IPS-18c (cell line): ENCODE results near the gene GATB.

ENCODE experiments used
- H3K4me3 ChIP-seq: 2 replicates; pipeline ENCODE4 v1.7.0; 2013; ENCODE audit warnings: low read depth, mild to moderate bottlenecking, low read length, moderate library complexity; ENCODE audit not compliant: insufficient read depth
- H3K9me3 ChIP-seq: one replicate; pipeline ENCODE4 v1.6.1; 2013; ENCODE audit warnings: mild to moderate bottlenecking, low read length, moderate library complexity; ENCODE audit not compliant: control insufficient read depth, insufficient read depth

GATB gene

DNA sequence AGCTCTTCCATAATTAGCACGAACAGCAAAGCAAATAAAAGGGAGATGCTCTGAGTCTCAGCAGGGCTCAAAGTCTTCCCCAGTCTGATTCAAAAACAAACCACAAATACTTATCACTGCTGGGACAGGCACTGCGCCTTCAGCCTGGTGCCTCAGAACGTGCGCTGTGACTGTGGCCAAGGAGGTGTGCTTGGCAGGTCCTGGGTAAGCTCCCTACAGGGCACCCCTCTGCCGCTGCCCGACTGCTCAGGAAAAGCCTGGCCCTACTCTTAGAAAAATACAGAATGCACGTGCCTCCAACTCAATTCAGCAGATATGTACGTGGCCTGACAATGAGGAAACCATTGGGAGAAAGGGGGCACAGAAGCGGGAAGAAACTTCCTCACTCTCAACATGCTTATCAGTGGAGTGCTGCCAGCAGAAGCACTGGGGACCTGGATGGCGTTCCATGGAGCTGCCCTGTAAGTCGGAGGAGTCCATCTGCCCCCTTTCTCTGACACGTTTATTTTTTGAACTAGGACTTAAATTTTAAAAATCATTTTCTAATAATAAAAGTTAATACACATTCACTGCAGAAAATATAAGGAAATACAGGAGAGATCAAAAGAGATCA, 86.8 kb downstream of the GATB start:
- Histone ChIP-seq H3K4me3 (no peak overlapping the region), H3K9me3 (no peaks in the 10 kb centered on the region)

- Histone ChIP-seq H3K4me3 (no peak overlapping the region), H3K9me3 (no peaks in the 10 kb centered on the region)
These were observed 87.8 kb downstream of the GATB start for GRCh38 chr4:151672996-151673395.

GRCh38 chr4:151671541-151672059, 89.2 kb downstream of the GATB start:
- H3K9me3 ChIP-seq: no peaks in the 10 kb centered on the region
- no peak overlapping the region for H3K4me3 ChIP-seq

DNA sequence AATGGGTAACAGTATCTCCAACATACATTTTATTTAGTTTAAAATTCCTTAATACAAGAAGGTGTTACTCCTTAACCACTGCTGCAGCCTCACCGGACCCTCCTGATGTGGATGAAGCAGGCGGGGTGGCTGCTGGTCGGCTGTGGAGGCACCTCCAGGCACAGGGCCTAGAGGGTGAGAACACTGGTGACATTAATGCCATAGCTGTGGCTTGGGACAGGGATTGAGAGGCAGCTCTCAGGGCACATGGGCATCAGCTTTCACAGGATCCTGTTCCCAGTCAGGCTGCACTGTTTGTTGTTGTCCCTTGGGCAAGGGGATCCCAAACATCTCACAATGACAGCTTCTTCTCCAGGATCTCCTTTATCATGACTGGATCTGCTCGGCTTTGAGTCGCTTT, 90.0 kb downstream of the GATB start:
- Histone ChIP-seq H3K9me3 (no peaks in the 10 kb centered on the region), H3K4me3 (no peak overlapping the region)

- no peak overlapping the region for H3K4me3 ChIP-seq
- H3K9me3 ChIP-seq: no peaks in the 10 kb centered on the region
These were observed 90.8 kb downstream of the GATB start for GRCh38 chr4:151669990-151670389.

GRCh38 chr4:151668689-151669402, 92.0 kb downstream of the GATB start:
- no peaks in the 10 kb centered on the region for H3K9me3 ChIP-seq
- no peak overlapping the region for H3K4me3 ChIP-seq

- no peaks in the 10 kb centered on the region for H3K9me3 ChIP-seq
- H3K4me3 ChIP-seq: no peak overlapping the region
These were observed 93.1 kb downstream of the GATB start for GRCh38 chr4:151667666-151668065.

DNA sequence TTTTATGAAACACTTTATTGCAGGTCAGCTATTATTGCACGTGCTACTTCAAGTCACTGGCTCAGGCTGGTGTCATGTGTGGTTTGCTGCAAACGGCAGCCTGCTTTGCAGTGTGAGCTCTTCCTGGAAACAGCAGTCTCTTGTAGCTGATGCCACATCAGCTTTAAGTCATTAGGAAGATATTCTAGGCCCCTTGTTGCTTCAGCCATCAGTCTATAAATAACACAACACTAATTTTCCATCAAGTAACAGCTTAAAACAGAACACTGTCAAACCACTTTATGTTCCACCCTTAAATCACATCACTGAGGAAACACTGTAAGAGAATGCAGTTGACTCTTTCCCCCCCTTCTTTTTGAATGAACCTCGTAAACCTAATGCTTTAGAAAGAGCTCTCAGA, 93.8 kb downstream of the GATB start:
- H3K9me3 ChIP-seq: no peaks in the 10 kb centered on the region
- no peak overlapping the region for H3K4me3 ChIP-seq

GRCh38 chr4:151666501-151666900, 94.3 kb downstream of the GATB start:
- no peak overlapping the region for H3K4me3 ChIP-seq
- H3K9me3 ChIP-seq: no peaks in the 10 kb centered on the region

DNA sequence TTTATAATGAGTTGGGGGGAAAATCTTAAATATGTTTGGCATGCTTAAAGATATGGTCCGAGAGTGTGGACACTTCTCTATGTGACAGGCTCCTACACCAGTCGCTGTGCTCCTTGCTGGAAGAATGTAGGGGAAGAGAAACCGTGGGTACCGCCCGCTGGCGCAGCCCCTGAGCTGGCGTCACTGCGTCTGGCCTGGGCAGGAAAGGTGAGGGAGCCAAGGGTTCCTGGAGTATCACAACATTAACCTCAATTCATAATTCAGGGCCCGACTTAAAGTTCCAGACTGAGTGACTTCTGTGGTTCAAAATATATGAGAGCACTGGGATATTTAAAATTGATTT, 95.1 kb downstream of the GATB start:
- no peaks in the 10 kb centered on the region for H3K9me3 ChIP-seq
- H3K4me3 ChIP-seq: no peak overlapping the region

DNA sequence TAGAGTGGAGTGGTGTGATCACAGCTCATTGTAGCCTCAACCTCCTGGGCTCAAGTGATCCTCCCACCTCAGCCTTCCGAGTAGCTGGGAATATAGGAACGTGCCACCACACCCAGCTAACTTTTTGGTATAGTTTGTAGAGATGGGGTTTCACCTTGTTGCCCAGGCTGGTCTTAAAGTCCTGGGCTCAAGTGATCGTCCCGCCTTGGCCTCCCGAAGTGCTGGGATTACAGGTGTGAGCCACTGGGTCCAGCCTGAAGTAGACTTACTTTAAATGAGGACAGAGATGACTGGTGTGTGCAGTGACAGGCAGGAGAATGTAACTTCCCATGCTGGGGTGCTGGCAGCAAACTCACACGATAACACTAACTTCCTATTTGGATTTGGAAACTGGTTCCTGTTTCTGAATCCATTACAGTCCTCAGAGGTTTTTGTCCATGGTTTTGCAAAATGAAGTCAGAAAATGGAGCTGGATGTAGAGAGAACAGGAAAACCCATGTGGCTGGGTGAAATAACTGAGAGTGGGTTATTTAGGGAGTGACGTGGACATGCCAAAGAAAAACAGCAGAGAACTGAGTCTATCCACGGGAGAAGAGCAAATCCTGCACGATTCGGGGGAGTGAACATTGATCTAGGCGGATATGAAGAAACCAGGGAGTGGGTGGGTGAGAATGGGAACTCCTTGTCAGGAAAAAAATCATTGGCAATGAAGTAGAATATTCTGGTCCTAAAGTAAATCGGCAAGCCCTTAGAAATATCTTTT, 95.6 kb downstream of the GATB start:
- Histone ChIP-seq H3K4me3 (no peak overlapping the region), H3K9me3 (no peaks in the 10 kb centered on the region)

GRCh38 chr4:151664289-151664688, 96.5 kb downstream of the GATB start:
- no peaks in the 10 kb centered on the region for H3K9me3 ChIP-seq
- H3K4me3 ChIP-seq: no peak overlapping the region

DNA sequence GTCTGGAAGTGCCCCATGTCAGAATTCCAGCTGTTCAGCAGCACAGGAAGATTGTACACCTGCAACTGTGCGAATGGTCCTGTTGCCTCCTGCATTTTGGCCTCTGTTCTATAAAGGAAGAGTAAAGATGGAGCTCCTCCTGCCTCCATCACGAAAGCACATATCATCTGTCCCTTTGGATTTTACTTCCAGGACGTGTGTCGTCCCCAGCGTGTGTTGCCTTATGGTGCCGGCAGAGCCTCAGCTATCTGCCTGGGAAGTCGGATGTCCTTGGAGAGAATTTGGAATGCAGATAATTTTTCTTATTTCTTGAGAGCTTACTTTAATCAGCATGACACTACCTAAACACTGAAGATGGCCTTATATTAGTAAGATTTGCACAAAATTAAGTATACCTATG, 97.7 kb downstream of the GATB start:
- no peaks in the 10 kb centered on the region for H3K9me3 ChIP-seq
- H3K4me3 ChIP-seq: no peak overlapping the region

DNA sequence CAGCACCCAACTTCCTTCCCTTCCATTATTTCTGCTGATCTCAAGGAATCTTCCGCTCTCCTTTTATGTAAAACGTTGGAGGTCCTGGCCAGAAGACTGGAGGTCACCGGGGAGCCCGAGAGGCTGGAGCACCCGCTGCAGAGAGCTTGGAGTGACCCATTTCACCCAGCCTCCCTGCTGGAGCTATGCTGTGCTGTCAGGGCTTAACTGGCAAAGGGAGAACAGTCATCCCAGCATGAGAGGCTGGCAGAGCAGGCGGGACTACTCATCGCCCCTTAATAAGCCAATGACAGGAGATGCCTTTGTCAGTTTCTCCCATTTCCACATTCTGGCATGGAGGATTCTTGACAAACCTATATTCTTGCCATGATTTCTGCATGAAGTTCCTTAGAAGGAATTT, 98.9 kb downstream of the GATB start:
- no peaks in the 10 kb centered on the region for H3K9me3 ChIP-seq
- no peak overlapping the region for H3K4me3 ChIP-seq

- Histone ChIP-seq H3K9me3 (no peaks in the 10 kb centered on the region), H3K4me3 (no peak overlapping the region)
These were observed 100.1 kb downstream of the GATB start for GRCh38 chr4:151660676-151661075.

DNA sequence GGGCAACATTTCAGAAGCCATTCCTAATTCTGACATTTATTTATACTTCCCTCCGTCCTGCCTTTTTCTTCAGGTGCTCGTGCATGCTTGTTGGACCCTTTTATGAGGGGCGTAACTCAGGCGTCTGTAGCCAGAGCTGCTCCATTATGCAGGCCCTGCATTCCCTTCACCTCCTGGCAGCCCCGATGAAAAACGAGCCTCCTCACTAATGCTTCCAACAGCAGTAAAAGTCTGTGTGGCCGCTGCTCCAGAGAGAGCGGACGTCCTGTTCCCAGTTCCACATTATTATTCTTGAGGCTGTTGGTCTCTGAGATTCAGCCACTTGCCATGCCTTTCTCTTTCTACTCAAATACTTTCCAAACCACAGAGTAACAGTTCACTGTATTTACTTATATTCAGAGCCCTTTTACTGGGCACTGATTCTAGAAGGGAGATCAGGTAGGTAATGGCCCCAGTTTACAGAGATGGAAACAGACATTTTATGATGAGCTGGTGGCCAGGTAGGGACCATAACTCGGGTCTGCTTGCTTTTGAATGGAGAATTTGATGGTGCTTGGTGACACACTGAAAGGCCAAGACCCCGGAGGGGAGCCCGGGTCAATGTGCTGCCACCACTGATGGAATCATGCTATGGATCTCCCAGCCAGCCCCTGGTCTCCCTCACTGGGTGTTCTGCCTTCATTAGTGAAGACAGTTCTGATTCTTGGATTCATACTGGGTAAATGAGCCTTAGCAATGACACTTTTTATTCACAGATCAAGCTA, 101.0 kb downstream of the GATB start:
- no peak overlapping the region for H3K4me3 ChIP-seq
- no peaks in the 10 kb centered on the region for H3K9me3 ChIP-seq

DNA sequence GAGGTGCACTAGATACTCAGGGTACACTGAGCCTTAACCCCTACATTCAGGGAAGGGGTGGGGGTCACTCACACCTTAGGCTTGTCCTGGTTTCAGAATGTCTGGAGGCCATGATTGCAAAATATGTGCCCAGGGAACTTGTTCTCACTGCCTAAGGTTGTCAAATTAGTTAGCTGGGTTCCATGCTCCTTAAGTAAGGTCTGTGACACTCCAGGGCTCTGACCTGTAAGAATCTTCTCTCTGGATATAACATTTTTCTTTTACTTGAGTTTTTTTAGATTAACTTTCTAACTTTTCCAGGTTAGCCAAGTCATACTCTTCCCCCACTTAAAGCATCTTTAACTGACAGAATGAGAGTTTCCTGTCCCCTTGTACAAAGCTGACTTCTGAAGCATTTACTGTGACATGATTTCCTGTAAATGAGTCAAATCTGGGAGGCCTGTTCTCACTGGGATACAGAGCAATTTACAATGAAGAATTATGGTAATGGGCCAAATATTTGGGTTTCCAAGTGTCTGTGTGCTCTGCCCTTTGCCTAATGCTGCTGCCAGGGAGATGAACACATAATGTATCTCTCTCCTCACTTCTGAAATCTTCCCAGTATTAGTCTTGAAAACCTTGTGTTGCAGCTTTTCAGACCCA, 101.7 kb downstream of the GATB start:
- Histone ChIP-seq H3K4me3 (no peak overlapping the region), H3K9me3 (no peaks in the 10 kb centered on the region)
